Neural cell (in vitro differentiated cells): ENCODE measurements around the gene KIRREL3. TPM values are rescaled to one million over a fixed set of nuclear protein-coding genes. Genes with fewer than 3 reads are reported as not detected.
A peak's percentile ranks its signal among the peaks of the same experiment; 100 is the strongest.

Experiments
- H2AFZ ChIP-seq: fragments of 200-600, 300-800 bp; sonication (generic), shearing (Covaris generic); 2 replicates; pipeline ENCODE4 v1.6.0; 2014; ENCODE audit warnings: low read depth, mild to moderate bottlenecking, antibody characterized with exemption, low read length, moderate library complexity
- H3F3A ChIP-seq: fragments of 200-600 bp; shearing (Covaris generic); 2 replicates; pipeline ENCODE4 v1.6.1; 2016; ENCODE audit warnings: mild to moderate bottlenecking, moderate library complexity, mixed read lengths, antibody characterized with exemption, low read length; ENCODE audit not compliant: insufficient read depth, poor library complexity, severe bottlenecking
- H3K27ac ChIP-seq: fragments of 200-600, 300-800 bp; sonication (generic), shearing (Covaris generic); 2 replicates; pipeline ENCODE4 v1.5.1; 2014; ENCODE audit warnings: mild to moderate bottlenecking, low read length, moderate library complexity
- H3K27me3 ChIP-seq: fragments of 300-800, 200-600 bp; sonication (generic), shearing (Covaris generic); 2 replicates; pipeline ENCODE4 v1.6.0; 2014; ENCODE audit warnings: mild to moderate bottlenecking, low read depth, low read length, moderate library complexity; ENCODE audit not compliant: insufficient read depth
- H3K36me3 ChIP-seq: fragments of 300-800, 200-600 bp; sonication (generic), shearing (Covaris generic); 2 replicates; pipeline ENCODE4 v1.5.1; 2014; ENCODE audit warnings: mild to moderate bottlenecking, antibody characterized with exemption, low read length, moderate library complexity; ENCODE audit not compliant: insufficient read depth
- H3K4me2 ChIP-seq: fragments of 300-800, 200-600 bp; sonication (generic), shearing (Covaris generic); 2 replicates; pipeline ENCODE4 v1.6.0; 2014; ENCODE audit warnings: mild to moderate bottlenecking, low read length
- H3K4me3 ChIP-seq: fragments of 300-800, 200-600 bp; sonication (generic), shearing (Covaris generic); 2 replicates; pipeline ENCODE4 v1.5.1; 2014; ENCODE audit warnings: mild to moderate bottlenecking, low read length, moderate library complexity
- H3K79me2 ChIP-seq: fragments of 200-600 bp; shearing (Covaris generic); replicated peaks from 2 replicates; pipeline ENCODE4 v1.6.0; 2014; ENCODE audit warnings: mild to moderate bottlenecking, low read length, moderate library complexity; ENCODE audit not compliant: insufficient read depth
- H3K9ac ChIP-seq: fragments of 300-800, 200-600 bp; sonication (generic), shearing (Covaris generic); 2 replicates; pipeline ENCODE4 v1.6.1; 2016; ENCODE audit warnings: mild to moderate bottlenecking, low read length, mixed read lengths
- H3K9me2 ChIP-seq: fragments of 200-600 bp; shearing (Covaris generic); 2 replicates; pipeline ENCODE4 v1.6.1; 2016; ENCODE audit warnings: mild to moderate bottlenecking, low read length, mixed read lengths; ENCODE audit not compliant: insufficient read depth
- H3K9me3 ChIP-seq: fragments of 200-600, 300-800 bp; sonication (generic), shearing (Covaris generic); 2 replicates; pipeline ENCODE4 v1.6.1; 2016; ENCODE audit warnings: mild to moderate bottlenecking, mixed run types, low read length, moderate library complexity, mixed read lengths
- H4K20me1 ChIP-seq: fragments of 200-600 bp; shearing (Covaris generic); 2 replicates; pipeline ENCODE4 v1.6.1; 2016; ENCODE audit warnings: mild to moderate bottlenecking, mixed run types; ENCODE audit not compliant: insufficient read depth
- CTCF ChIP-seq: fragments of 450-650 bp; IDR thresholded peaks from 2 replicates; pipeline ENCODE4 v1.5.1; 2014; ENCODE audit warnings: antibody characterized with exemption, mild to moderate bottlenecking, moderate library complexity; ENCODE audit not compliant: poor library complexity, severe bottlenecking
- EP300 ChIP-seq: fragments of 450-650 bp; conservative IDR thresholded peaks from 2 replicates; pipeline ENCODE4 v1.6.1; 2014; ENCODE audit warnings: antibody characterized with exemption, mild to moderate bottlenecking, moderate library complexity; ENCODE audit not compliant: poor library complexity, severe bottlenecking
- EZH2 ChIP-seq: fragments of 200-600, 300-800 bp; shearing (Covaris generic), sonication (generic); IDR thresholded peaks from 2 replicates; pipeline ENCODE4 v1.6.1; 2014; ENCODE audit warnings: antibody characterized with exemption, low read length, borderline replicate concordance, mild to moderate bottlenecking; ENCODE audit not compliant: insufficient read depth, poor library complexity, severe bottlenecking
- MXI1 ChIP-seq: fragments of 450-650 bp; conservative IDR thresholded peaks from 2 replicates; pipeline ENCODE4 v1.6.1; 2014; ENCODE audit warnings: antibody characterized with exemption, mild to moderate bottlenecking; ENCODE audit not compliant: poor library complexity, severe bottlenecking
- POLR2AphosphoS5 ChIP-seq: IDR thresholded peaks from 2 replicates; pipeline ENCODE4 v1.6.1; 2012
- RAD21 ChIP-seq: fragments of 450-650 bp; conservative IDR thresholded peaks from 2 replicates; pipeline ENCODE4 v1.6.1; 2014; ENCODE audit warnings: antibody characterized with exemption, mild to moderate bottlenecking, moderate library complexity
- REST ChIP-seq: IDR thresholded peaks from 2 replicates; pipeline ENCODE4 v1.6.1; 2012; ENCODE audit warnings: borderline replicate concordance
- SMC3 ChIP-seq: fragments of 450-650 bp; conservative IDR thresholded peaks from 2 replicates; pipeline ENCODE4 v1.6.1; 2014; ENCODE audit warnings: antibody characterized with exemption, mild to moderate bottlenecking, moderate library complexity; ENCODE audit not compliant: poor library complexity
- TAF1 ChIP-seq: IDR thresholded peaks from 2 replicates; pipeline ENCODE4 v1.6.1; 2012; ENCODE audit warnings: low read depth
- polyA plus RNA-seq: library from polyadenylated mRNA; depleted of rRNA; stranded (reverse); fragments of >200 nt; gene quantifications from 2 replicates; pipeline ENCODE4 v1.2.3, GENCODE V29; 2014

The KIRREL3 gene
- polyA plus RNA-seq, 1 donor from 2014 or later = 23.8 TPM

GRCh38 chr11:126776119-126776518 is 224.5 kb downstream of the KIRREL3 start:
- H4K20me1 ChIP-seq = no peaks in the 10 kb centered on the region
- no peak for TF ChIP-seq SMC3
- TF ChIP-seq MXI1 = no peak
- TF ChIP-seq CTCF = no peak
- no peak for TF ChIP-seq RAD21
- no peak for TF ChIP-seq TAF1
- TF ChIP-seq REST = no peak
- TF ChIP-seq POLR2AphosphoS5 = no peak
- TF ChIP-seq EZH2 = no peak
- TF ChIP-seq EP300 = no peak
- H3K27ac ChIP-seq = no peak overlapping the region
- H3K4me2 ChIP-seq = no peak overlapping the region
- H3K79me2 ChIP-seq = no peaks in the 10 kb centered on the region
- no peak overlapping the region for H2AFZ ChIP-seq
- H3K4me3 ChIP-seq = no peak overlapping the region
- H3F3A ChIP-seq = no peaks in the 10 kb centered on the region
- H3K9me3 ChIP-seq = no peaks in the 10 kb centered on the region
- H3K9ac ChIP-seq = no peak overlapping the region
- no peaks in the 10 kb centered on the region for H3K9me2 ChIP-seq
- H3K27me3 ChIP-seq = no peaks in the 10 kb centered on the region
- no peaks in the 10 kb centered on the region for H3K36me3 ChIP-seq

GRCh38 chr11:126772267-126772666 is 228.3 kb downstream of the KIRREL3 start:
- Histone ChIP-seq H3K27ac (no peak overlapping the region), H3K9me3 (no peaks in the 10 kb centered on the region), H3K27me3 (no peaks in the 10 kb centered on the region), H4K20me1 (no peaks in the 10 kb centered on the region), H3K9ac (no peak overlapping the region), H3F3A (no peaks in the 10 kb centered on the region), H3K36me3 (no peaks in the 10 kb centered on the region), H3K4me2 (no peak overlapping the region), H3K9me2 (no peaks in the 10 kb centered on the region), H3K4me3 (no peak overlapping the region), H2AFZ (no peak overlapping the region), H3K79me2 (no peaks in the 10 kb centered on the region)
- TF ChIP-seq EZH2 = no peak
- TF ChIP-seq POLR2AphosphoS5 = no peak
- TF ChIP-seq TAF1 = no peak
- no peak for TF ChIP-seq SMC3
- TF ChIP-seq EP300 = peak; percentile 12
- no peak for TF ChIP-seq CTCF
- TF ChIP-seq RAD21 = no peak
- TF ChIP-seq MXI1 = no peak
